ENCODE measurements around the gene CADPS. TPM values are rescaled to one million over a fixed set of nuclear protein-coding genes. Genes with fewer than 3 reads are reported as not detected.

Gene CADPS
- polyA plus RNA-seq, 3 donors = not detected

DNA sequence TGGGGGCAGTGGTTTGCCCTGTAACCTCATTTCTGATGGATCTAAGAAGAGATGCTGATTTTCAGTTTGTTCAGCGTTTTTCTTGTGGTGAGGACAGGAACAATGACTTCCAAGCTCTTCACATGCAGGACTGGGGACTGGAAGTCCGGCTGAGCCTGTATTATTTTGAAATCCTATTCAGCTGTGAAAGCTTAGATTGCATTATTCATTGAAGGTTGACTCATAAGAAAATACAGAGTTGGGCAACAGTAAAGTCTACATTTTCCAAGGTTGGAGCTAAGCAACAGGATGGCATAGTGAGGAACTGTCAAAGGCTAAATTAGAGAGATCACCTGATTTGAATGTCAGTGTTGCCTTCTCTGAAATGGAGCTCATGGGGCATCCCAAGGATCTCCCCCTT lies 270.9 kb downstream of the CADPS start:
- Histone ChIP-seq H3K27me3 (ENCODE audit: control insufficient read depth in 2 of 2, insufficient read depth in 2 of 2, low read length in 2 of 2) (no peaks in the 10 kb centered on the region), H3K4me3 (replicated peaks in 1 of 3; ENCODE audit: low read depth in 2 of 3, low read length in 3 of 3) (no peak overlapping the region), H3K9me3 (replicated peaks in 1 of 2; ENCODE audit: control insufficient read depth in 1 of 2, insufficient read depth in 1 of 2, low read length in 2 of 2) (no peaks in the 10 kb centered on the region), H3K4me1 (ENCODE audit: control insufficient read depth in 1 of 2, insufficient read depth in 2 of 2, low read length in 2 of 2) (no peaks in the 10 kb centered on the region), H2AFZ (ENCODE audit: insufficient read depth, low read depth, low read length, poor library complexity, severe bottlenecking) (no peak overlapping the region), H3K36me3 (replicated peaks in 1 of 2; ENCODE audit: control insufficient read depth in 1 of 2, insufficient read depth in 2 of 2, low read length in 2 of 2) (no peaks in the 10 kb centered on the region), H3K27ac (ENCODE audit: low read depth in 1 of 2, low read length in 2 of 2) (no peak overlapping the region), H4K20me1 (ENCODE audit: insufficient read depth, low read length) (no peaks in the 10 kb centered on the region), H3K79me2 (ENCODE audit: insufficient read depth, low read length) (no peaks in the 10 kb centered on the region), H3K9ac (ENCODE audit: insufficient read depth, low read length, poor library complexity, severe bottlenecking) (no peak overlapping the region), H3K4me2 (replicated peaks; ENCODE audit: extremely low read depth, low read length, poor library complexity, severe bottlenecking) (no peak overlapping the region)
- intact Hi-C loops (cut with micrococcal nuclease) = no loop called here
- WGBS (ENCODE audit: insufficient coverage) = 33% methylated on average over 2 of the region's 2 CpGs
- Mint-ChIP-seq H3K4me3 (no peak overlapping the region), H3K27me3 (ENCODE audit: low read depth in 3 of 3) (peaks cover 0 to 5% (median 3%) of the 10 kb centered on the region in 3 donors), H3K4me1 (no peaks in the 10 kb centered on the region), H3K27ac (no peak overlapping the region), H3K9me3 (peaks cover 0 to 2% (median 0%) of the 10 kb centered on the region in 7 donors), H3K36me3 (no peaks in the 10 kb centered on the region)
- no peak for DNase-seq
- TF ChIP-seq, protein P1, sequence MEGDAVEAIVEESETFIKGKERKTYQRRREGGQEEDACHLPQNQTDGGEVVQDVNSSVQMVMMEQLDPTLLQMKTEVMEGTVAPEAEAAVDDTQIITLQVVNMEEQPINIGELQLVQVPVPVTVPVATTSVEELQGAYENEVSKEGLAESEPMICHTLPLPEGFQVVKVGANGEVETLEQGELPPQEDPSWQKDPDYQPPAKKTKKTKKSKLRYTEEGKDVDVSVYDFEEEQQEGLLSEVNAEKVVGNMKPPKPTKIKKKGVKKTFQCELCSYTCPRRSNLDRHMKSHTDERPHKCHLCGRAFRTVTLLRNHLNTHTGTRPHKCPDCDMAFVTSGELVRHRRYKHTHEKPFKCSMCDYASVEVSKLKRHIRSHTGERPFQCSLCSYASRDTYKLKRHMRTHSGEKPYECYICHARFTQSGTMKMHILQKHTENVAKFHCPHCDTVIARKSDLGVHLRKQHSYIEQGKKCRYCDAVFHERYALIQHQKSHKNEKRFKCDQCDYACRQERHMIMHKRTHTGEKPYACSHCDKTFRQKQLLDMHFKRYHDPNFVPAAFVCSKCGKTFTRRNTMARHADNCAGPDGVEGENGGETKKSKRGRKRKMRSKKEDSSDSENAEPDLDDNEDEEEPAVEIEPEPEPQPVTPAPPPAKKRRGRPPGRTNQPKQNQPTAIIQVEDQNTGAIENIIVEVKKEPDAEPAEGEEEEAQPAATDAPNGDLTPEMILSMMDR (IDR thresholded peaks at IDR 0.05) = no peak

DNA sequence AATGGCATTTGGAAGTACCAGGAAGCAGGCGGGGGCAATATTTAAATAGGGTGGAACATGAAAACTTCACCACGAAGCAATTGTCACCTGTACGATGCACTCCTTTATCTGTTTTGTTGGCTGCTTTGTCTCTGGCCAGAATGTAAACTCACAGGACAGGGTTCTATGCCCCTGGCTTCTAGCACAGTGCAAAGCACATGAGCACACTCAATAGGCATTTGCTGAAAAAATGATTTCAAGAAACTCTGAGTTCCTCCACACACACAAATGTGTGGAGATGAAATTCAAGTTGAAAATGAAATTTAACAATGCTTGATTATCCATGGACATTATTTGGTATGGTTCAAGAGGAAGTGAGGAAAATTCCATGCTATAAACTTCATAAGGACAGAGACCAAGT lies 272.2 kb downstream of the CADPS start:
- no peak overlapping the region for H3K9ac ChIP-seq (ENCODE audit: insufficient read depth, low read length, poor library complexity, severe bottlenecking)
- H3K4me2 ChIP-seq (replicated peaks; ENCODE audit: extremely low read depth, low read length, poor library complexity, severe bottlenecking) = no peak overlapping the region

More for the DNA sequence above, 272.2 kb downstream of the CADPS start:
- Mint-ChIP-seq H3K4me1 (no peaks in the 10 kb centered on the region), H3K27ac (no peak overlapping the region), H3K36me3 (no peaks in the 10 kb centered on the region), H3K27me3 (ENCODE audit: low read depth in 3 of 3) (peaks cover 0 to 5% (median 3%) of the 10 kb centered on the region in 3 donors), H3K9me3 (peaks cover 0 to 2% (median 0%) of the 10 kb centered on the region in 7 donors), H3K4me3 (no peak overlapping the region)
- WGBS (ENCODE audit: insufficient coverage) = 79% methylated on average over 3 of the region's 3 CpGs
- H3K4me1 ChIP-seq (ENCODE audit: control insufficient read depth in 1 of 2, insufficient read depth in 2 of 2, low read length in 2 of 2) = no peaks in the 10 kb centered on the region
- no peak for DNase-seq
- H3K27ac ChIP-seq (ENCODE audit: low read depth in 1 of 2, low read length in 2 of 2) = no peak overlapping the region
- H4K20me1 ChIP-seq (ENCODE audit: insufficient read depth, low read length) = no peaks in the 10 kb centered on the region
- H3K9me3 ChIP-seq (replicated peaks in 1 of 2; ENCODE audit: control insufficient read depth in 1 of 2, insufficient read depth in 1 of 2, low read length in 2 of 2) = no peaks in the 10 kb centered on the region
- no peaks in the 10 kb centered on the region for H3K36me3 ChIP-seq (replicated peaks in 1 of 2; ENCODE audit: control insufficient read depth in 1 of 2, insufficient read depth in 2 of 2, low read length in 2 of 2)
- TF ChIP-seq, protein P1 (IDR thresholded peaks at IDR 0.05) = no peak
- H3K27me3 ChIP-seq (ENCODE audit: control insufficient read depth in 2 of 2, insufficient read depth in 2 of 2, low read length in 2 of 2) = no peaks in the 10 kb centered on the region
- no peak overlapping the region for H3K4me3 ChIP-seq (replicated peaks in 1 of 3; ENCODE audit: low read depth in 2 of 3, low read length in 3 of 3)
- H2AFZ ChIP-seq (ENCODE audit: insufficient read depth, low read depth, low read length, poor library complexity, severe bottlenecking) = no peak overlapping the region
- no peaks in the 10 kb centered on the region for H3K79me2 ChIP-seq (ENCODE audit: insufficient read depth, low read length)
- intact Hi-C loops (cut with micrococcal nuclease) = no loop called here
